Activated CD4-positive, alpha-beta T cell treated with anti-CD3 and anti-CD28 coated beads, Interleukin-2, Interleukin-4, amounts not matched to agents 100 ng/mL and 50 ng/mL, durations not matched to agents 16 hours and 8 hours (primary cell): ENCODE data around the gene MYRF.

ENCODE experiments used
- DNase-seq: peaks from one replicate; pipeline ENCODE4 v3.0.0-alpha.2; 2020; ENCODE audit warnings: low spot score

The MYRF gene

DNA sequence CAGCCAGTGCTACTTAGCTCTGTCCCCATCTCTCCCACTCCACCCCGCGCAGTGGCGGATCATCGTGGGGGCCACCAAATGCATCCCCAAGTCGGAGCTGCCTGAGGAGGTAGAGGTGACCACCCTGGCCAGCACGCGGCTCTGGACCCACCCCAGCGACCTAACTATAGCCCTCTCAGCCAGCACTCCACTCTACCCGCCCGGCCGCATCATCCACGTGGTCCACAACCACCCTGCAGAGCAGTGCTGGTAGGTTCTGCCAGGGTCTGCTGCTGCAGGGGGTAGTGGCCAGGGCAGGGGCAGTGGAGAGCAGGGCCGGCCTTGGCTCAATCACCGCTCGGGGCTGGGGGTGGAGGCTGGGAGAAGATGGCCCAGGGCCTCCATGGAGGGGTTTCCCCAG, 13.0 kb upstream of the MYRF start:
- no peak for DNase-seq

DNA sequence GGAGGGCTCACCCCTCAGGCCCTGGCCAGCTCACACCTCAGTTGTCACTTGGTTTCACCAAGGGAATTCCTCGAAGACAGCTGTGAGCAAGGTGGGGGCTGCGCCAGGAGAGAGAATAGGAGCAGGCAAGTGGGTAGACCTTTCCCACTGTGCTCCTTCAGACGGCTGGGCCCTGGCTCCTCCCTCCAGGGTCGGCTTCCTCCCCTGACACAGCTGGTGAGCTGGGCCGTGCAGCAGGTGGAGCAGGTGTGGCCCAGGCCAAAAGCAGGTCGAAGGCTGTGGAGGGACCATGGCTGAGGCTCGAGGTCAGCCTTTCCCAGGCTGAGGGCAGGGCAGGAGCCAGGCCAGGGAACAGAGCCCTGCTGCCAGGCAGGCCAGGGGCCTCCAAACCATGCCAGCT, 12.5 kb upstream of the MYRF start:
- no peak for DNase-seq

- DNase-seq = no peak
Observed at GRCh38 chr11:61742391-61742790, 10.0 kb upstream of the MYRF start.

GRCh38 chr11:61743486-61744095, 8.8 kb upstream of the MYRF start:
- no peak for DNase-seq

- DNase-seq = no peak
Observed at GRCh38 chr11:61744181-61744580, 8.3 kb upstream of the MYRF start.

DNA sequence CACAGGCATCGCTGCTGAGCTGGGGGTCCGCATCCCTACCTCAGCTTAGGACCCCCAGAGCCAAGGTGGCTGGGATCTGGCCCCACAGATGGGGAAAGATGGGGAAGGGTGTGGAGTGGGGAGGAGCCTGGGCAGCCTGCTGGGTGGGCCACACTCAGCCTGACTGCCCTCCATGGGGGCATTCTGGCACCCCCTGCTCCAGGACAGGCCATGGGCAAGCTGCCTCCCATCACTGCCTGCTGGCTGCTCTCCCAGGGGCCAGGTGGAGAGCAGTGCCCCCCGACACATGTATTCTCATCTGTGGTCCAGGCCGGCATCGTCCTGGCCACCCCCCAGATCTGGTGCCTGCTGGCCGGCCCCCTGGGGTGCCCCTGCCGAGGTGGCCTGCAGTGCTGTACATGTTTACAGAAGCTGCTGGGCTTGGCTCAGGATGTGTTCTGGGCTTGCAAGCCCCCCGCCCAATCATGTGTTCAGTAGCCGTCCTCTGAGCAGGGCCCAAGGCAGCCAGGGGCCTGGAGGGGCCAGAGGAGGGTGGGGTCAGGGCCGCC, 7.8 kb upstream of the MYRF start:
- no peak for DNase-seq

- DNase-seq = no peak
Observed at GRCh38 chr11:61745781-61746441, 6.5 kb upstream of the MYRF start.

DNA sequence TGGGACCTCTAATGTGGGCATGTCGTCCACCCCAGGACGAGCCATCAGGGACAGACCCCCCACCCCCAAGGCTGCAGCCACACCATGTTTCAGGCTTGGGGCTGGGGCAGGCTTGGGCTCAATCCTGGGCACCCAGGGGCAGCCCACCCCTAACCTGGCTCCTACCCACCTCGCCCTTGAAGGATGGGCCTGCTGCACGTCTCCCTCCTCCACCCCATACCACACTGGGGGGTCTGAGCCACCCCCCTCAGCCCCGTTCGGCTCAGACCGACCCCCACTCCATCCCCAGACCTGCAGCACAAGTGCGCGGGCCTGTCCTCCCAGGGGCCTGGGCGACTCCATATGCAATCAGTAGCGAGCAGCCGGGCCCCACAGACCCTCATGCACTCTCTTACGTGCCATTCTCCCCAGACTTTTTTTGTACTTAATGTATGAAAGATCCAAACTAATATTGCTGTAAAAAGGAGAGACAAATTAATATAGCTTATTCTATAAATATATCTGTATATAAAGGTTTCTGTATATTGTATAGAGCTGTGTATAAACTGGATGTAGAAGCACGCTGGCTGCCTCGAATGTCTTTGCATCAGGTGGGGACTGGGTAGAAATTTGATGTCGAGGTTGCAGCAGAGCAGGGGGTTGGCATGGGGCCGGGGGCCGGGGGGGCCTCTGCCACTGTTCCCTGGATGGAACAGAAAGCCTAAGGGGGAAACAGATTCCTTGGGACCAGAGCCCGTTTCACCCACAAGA, 5.8 kb upstream of the MYRF start:
- no peak for DNase-seq

GRCh38 chr11:61747192-61747966, 5.1 kb upstream of the MYRF start:
- peak; percentile 37 for DNase-seq

GRCh38 chr11:61747967-61748285, 4.5 kb upstream of the MYRF start:
- no peak for DNase-seq

DNA sequence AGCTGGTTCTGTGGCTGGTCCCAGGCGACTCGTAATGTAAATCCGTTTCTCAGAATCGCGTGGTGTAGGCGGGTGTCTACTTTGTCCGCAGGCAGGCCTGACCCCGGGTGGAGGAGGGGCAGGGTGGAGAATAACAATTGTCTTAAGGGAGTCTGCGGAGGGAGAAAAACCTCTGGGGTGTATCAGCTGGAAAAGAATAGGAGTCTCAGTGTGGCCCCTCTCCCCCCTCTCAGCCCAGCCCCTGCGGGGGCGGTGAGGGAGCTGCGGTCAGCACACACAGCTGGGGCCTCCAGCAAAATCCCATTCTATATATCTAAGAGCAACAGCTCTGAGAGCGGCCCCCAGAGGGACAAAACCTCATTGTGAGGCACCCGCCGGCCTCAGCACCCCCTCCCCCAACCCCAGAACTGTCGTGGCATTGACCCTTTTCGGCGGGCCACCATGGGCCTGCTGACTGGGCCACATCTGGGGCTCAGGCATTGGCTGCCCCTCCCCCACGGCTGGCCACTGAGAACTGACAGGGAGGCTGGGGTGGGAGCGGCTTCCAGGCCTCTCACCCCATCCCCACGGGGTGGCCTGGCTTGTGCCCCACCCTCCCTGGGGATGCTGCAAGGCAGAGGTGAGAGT, 2.7 kb upstream of the MYRF start:
- no peak for DNase-seq

- no peak for DNase-seq
Observed at GRCh38 chr11:61750631-61751273, 1.7 kb upstream of the MYRF start.

GRCh38 chr11:61751384-61751783, 1.1 kb upstream of the MYRF start:
- no peak for DNase-seq

DNA sequence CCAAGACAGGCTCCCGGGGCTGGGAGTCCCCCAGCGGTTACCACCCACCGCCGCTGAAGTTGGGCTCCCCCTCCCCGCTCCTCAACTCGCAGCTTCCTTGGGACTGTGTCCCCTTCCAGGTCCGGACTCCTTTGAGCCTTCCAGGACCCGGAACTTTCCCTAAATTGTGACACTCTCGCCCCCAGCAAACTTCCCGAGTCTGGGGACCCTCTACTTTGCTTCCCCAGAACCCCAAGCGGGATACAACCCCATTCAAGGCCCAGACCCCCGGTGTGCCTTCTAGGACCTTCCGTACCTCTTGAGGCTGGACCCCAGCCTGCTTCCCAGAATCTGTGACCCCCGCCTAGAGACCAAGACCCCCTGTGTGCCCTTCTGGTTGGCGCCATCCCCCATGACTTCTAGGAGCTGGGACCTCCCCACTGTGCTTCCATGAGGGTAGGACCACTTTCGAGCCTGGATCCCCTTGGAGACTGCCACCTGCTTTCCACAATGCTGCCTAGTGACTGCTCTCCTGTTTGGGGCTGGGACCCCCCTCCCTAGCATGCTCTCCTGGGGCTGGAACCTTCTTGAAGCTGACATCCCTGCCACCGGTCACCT, 587 bp downstream of the MYRF start:
- DNase-seq = no peak

DNA sequence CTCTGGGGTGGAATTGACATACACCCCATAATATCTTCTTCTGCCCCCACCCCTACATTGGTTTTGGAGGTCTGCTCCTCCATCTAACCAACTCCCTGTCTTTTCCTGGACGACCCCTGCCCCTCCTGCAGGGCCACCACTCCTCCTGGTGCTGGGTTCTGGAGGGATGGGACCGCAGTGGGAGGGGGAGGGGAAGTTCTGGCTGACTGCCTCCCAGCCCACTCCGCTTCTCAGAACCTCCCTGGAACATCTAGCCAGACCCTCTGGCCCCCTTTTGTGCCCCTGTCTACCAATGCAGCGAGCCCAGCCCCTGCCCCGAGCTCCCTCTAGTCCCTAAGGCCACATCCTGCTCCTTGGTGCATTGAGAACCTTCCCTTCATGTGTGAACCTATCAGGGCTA, 1.2 kb downstream of the MYRF start:
- no peak for DNase-seq

- DNase-seq = no peak
Observed at GRCh38 chr11:61754534-61755482, 2.4 kb downstream of the MYRF start.

- no peak for DNase-seq
Observed at GRCh38 chr11:61756147-61756451, 3.7 kb downstream of the MYRF start.

DNA sequence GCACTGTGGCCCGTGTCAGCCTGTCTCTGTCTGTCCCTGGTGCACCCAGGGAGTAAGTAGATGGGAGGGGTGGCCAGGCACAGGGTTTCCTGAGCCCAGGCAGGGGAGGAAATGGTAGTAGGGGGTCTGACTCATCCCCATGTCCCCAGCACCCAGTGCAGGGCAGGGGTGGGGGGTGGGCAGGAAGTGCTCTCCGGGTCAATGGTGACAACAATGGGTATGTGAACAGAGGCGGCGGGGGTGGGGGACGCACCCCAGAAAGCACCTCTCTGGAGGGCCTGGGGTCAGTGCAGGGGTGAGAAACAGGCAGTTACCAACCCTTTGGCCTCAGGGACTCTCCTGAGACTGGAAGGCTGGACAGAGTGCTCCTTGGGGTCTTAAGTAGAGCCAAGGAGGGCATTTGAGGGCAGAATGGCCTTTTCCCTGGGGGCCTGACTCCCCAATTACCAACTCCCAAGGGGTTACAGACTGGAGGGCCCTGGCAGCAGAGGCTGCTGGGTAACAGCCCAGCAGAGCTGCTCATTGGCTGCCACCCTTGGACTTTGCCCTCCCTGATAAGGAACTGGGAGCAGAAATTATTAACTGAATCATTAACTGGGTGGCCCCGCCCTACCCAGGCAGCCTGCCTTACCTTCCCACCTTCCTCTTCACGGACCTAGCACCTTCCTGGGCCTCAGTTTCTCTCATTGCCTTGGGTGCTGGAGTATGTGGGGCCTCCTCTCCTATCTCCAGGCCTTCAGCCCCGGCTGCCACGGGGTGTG, 4.2 kb downstream of the MYRF start:
- peak; percentile 34 for DNase-seq

DNA sequence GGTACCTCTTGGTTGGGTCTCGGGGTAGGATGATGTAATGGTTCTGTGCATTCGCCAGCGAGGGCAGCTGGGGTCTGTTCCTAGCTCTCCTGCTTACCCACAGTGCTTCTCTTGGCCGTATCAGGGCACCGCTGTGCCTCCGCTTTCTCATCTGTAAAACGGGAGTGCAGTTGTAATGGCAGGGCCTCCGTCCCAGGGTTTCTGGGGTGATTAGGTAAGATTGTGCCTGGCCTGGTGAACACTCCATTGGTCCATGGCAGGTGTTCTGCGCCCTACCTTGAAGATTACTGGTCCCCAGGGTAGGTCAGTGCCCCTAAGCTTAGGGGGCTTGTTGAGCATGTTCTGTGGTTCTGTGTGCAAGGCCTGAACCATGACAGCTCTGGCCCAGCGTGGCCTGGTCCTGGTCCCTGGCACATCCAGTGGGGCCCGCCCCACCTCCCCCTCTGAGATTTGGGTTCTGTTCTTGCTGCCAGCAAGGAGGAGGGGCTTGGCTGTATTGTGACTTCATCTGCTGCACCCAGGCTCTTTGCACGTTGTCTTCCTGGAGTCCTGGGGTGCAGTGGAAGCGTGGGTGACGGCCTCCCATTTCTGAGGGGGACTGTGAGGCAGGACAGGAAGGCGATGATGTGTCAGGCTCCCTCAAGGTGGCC, 4.9 kb downstream of the MYRF start:
- no peak for DNase-seq
